Measurements from ENCODE around the gene DCBLD1. TPM values are rescaled to one million over a fixed set of nuclear protein-coding genes. Genes with fewer than 3 reads are reported as not detected.
A peak's percentile ranks its signal among the peaks of the same experiment; 100 is the strongest.

Gene DCBLD1
- total RNA-seq, 1 donor from 2014 or later = 64.8 TPM

- TF ChIP-seq CTCF (IDR thresholded peaks at IDR 0.05; ENCODE audit: insufficient read depth, low read length, severe bottlenecking) = no peak
- no peaks in the 10 kb centered on the region for H3K27me3 ChIP-seq (ENCODE audit: control insufficient read depth, insufficient read depth, low read length)
- FAIRE-seq (no peak), DNase-seq (ENCODE audit: low read depth) (peak; percentile 82)
- H3K4me3 ChIP-seq (ENCODE audit: low read depth, low read length) = no peak overlapping the region
- H3K36me3 ChIP-seq (ENCODE audit: control insufficient read depth, insufficient read depth, low read length) = no peaks in the 10 kb centered on the region
Observed at GRCh38 chr6:117495869-117496268, 13.4 kb downstream of the DCBLD1 start.

GRCh38 chr6:117496383-117496990 lies 14.0 kb downstream of the DCBLD1 start:
- peak; percentile 100 for DNase-seq (ENCODE audit: low read depth)
- FAIRE-seq = peak; percentile 60
- H3K36me3 ChIP-seq (ENCODE audit: control insufficient read depth, insufficient read depth, low read length) = no peaks in the 10 kb centered on the region
- H3K4me3 ChIP-seq (ENCODE audit: low read depth, low read length) = peak overlapping the region; percentile 15
- H3K27me3 ChIP-seq (ENCODE audit: control insufficient read depth, insufficient read depth, low read length) = no peaks in the 10 kb centered on the region
- TF ChIP-seq CTCF (IDR thresholded peaks at IDR 0.05; ENCODE audit: insufficient read depth, low read length, severe bottlenecking) = no peak

GRCh38 chr6:117497237-117497636 lies 14.8 kb downstream of the DCBLD1 start:
- no peak for TF ChIP-seq CTCF (IDR thresholded peaks at IDR 0.05; ENCODE audit: insufficient read depth, low read length, severe bottlenecking)

GRCh38 chr6:117498159-117498558 lies 15.7 kb downstream of the DCBLD1 start:
- Histone ChIP-seq H3K4me3 (ENCODE audit: low read depth, low read length) (no peak overlapping the region), H3K36me3 (ENCODE audit: control insufficient read depth, insufficient read depth, low read length) (no peaks in the 10 kb centered on the region), H3K27me3 (ENCODE audit: control insufficient read depth, insufficient read depth, low read length) (no peaks in the 10 kb centered on the region)
- no peak for FAIRE-seq
- no peak for TF ChIP-seq CTCF (IDR thresholded peaks at IDR 0.05; ENCODE audit: insufficient read depth, low read length, severe bottlenecking)
- DNase-seq (ENCODE audit: low read depth) = peak; percentile 89

More at GRCh38 chr6:117497237-117497636, 14.8 kb downstream of the DCBLD1 start:
- DNase-seq (ENCODE audit: low read depth) (peak; percentile 38), FAIRE-seq (no peak)
- H3K36me3 ChIP-seq (ENCODE audit: control insufficient read depth, insufficient read depth, low read length) = no peaks in the 10 kb centered on the region
- no peak overlapping the region for H3K4me3 ChIP-seq (ENCODE audit: low read depth, low read length)
- H3K27me3 ChIP-seq (ENCODE audit: control insufficient read depth, insufficient read depth, low read length) = no peaks in the 10 kb centered on the region

- DNase-seq (ENCODE audit: low read depth) = no peak
- H3K27me3 ChIP-seq (ENCODE audit: control insufficient read depth, insufficient read depth, low read length) = no peaks in the 10 kb centered on the region
- no peak overlapping the region for H3K4me3 ChIP-seq (ENCODE audit: low read depth, low read length)
- peaks cover 4% of the 10 kb centered on the region for H3K36me3 ChIP-seq (ENCODE audit: control insufficient read depth, insufficient read depth, low read length)
- no peak for FAIRE-seq
- no peak for TF ChIP-seq CTCF (IDR thresholded peaks at IDR 0.05; ENCODE audit: insufficient read depth, low read length, severe bottlenecking)
Observed at GRCh38 chr6:117501722-117502121, 19.2 kb downstream of the DCBLD1 start.

- Histone ChIP-seq H3K4me3 (ENCODE audit: low read depth, low read length) (no peak overlapping the region), H3K36me3 (ENCODE audit: control insufficient read depth, insufficient read depth, low read length) (peaks cover 4% of the 10 kb centered on the region), H3K27me3 (ENCODE audit: control insufficient read depth, insufficient read depth, low read length) (no peaks in the 10 kb centered on the region)
- TF ChIP-seq CTCF (IDR thresholded peaks at IDR 0.05; ENCODE audit: insufficient read depth, low read length, severe bottlenecking) = no peak
- no peak for FAIRE-seq
- no peak for DNase-seq (ENCODE audit: low read depth)
Observed at GRCh38 chr6:117502580-117502979, 20.1 kb downstream of the DCBLD1 start.
